Activated CD4-positive, alpha-beta T cell treated with anti-CD3 and anti-CD28 coated beads, Interleukin-2, amount 50 U/mL, for 1 hour (primary cell): ENCODE data around the gene PPIP5K2.
"Not testable (repeated sequence)": the region's sequence is repeated elsewhere in the genome, so short reads cannot be mapped to it uniquely, and the experiment has no call there.

Source experiments
- DNase-seq: peaks from one replicate; pipeline ENCODE4 v3.0.0-alpha.2; 2020

PPIP5K2 gene

GRCh38 chr5:103119765-103120606, at the start of gene PPIP5K2, which contains the start of gene GIN1:
Gene PPIP5K2, plus strand, starts transcription at chr5:103120301. Its CDS starts 9,289 bp downstream, at chr5:103129590.
Gene GIN1, minus strand, starts transcription at chr5:103120138. Its CDS starts 11,431 bp downstream, at chr5:103108707.
- DNase-seq, result peak; percentile 97

- not testable (repeated sequence) for DNase-seq
These were observed 46.6 kb upstream of the PPIP5K2 start for GRCh38 chr5:103073500-103073899.

GRCh38 chr5:103075442-103075841, 44.7 kb upstream of the PPIP5K2 start:
- DNase-seq, result no peak

GRCh38 chr5:103079796-103080195, 40.3 kb upstream of the PPIP5K2 start:
- DNase-seq, result no peak

- no peak for DNase-seq
These were observed 33.6 kb upstream of the PPIP5K2 start for GRCh38 chr5:103086547-103086946.

GRCh38 chr5:103089272-103089671, 30.8 kb upstream of the PPIP5K2 start:
- no peak for DNase-seq

- no peak for DNase-seq
These were observed 29.3 kb upstream of the PPIP5K2 start for GRCh38 chr5:103090791-103091190.

GRCh38 chr5:103092676-103093075, 27.4 kb upstream of the PPIP5K2 start:
- no peak for DNase-seq

- no peak for DNase-seq
These were observed 26.4 kb upstream of the PPIP5K2 start for GRCh38 chr5:103093727-103094126.

- DNase-seq, result no peak
These were observed 25.4 kb upstream of the PPIP5K2 start for GRCh38 chr5:103094737-103095136.

- DNase-seq, result no peak
These were observed 21.1 kb upstream of the PPIP5K2 start for GRCh38 chr5:103098993-103099392.

- no peak for DNase-seq
These were observed 18.9 kb upstream of the PPIP5K2 start for GRCh38 chr5:103101079-103101750.

GRCh38 chr5:103102234-103102633, 17.9 kb upstream of the PPIP5K2 start:
- no peak for DNase-seq

GRCh38 chr5:103108086-103108485, 12.0 kb upstream of the PPIP5K2 start:
- DNase-seq, result no peak

GRCh38 chr5:103109277-103109676, 10.8 kb upstream of the PPIP5K2 start:
- no peak for DNase-seq

GRCh38 chr5:103110403-103110802, 9.7 kb upstream of the PPIP5K2 start:
- DNase-seq, result no peak

- no peak for DNase-seq
These were observed 8.6 kb upstream of the PPIP5K2 start for GRCh38 chr5:103111468-103111867.

- DNase-seq, result no peak
These were observed 7.2 kb upstream of the PPIP5K2 start for GRCh38 chr5:103112910-103113309.

- DNase-seq, result no peak
These were observed 5.7 kb upstream of the PPIP5K2 start for GRCh38 chr5:103114440-103114839.

- DNase-seq, result no peak
These were observed 2.6 kb upstream of the PPIP5K2 start for GRCh38 chr5:103117471-103117991.

- no peak for DNase-seq
These were observed 884 bp upstream of the PPIP5K2 start for GRCh38 chr5:103119070-103119764.

- DNase-seq, result no peak
These were observed 603 bp downstream of the PPIP5K2 start for GRCh38 chr5:103120607-103121200.

- no peak for DNase-seq
These were observed 2.1 kb downstream of the PPIP5K2 start for GRCh38 chr5:103122242-103122641.
